Panc1 (cell line): ENCODE data around the gene JAZF1. TPM values are rescaled to one million over a fixed set of nuclear protein-coding genes. Genes with fewer than 3 reads are reported as not detected.

Experiments
- ATAC-seq: fragments of 200-7000 bp; cut with Tn5 transposase; 2 replicates; pipeline ENCODE4 v1.9.1; 2020; ENCODE audit warnings: mild to moderate bottlenecking, moderate library complexity
- BruUV-seq: library from RNA; stranded (reverse); fragments of 400-500 nt; replicated peaks from 2 replicates; lab custom pipeline; 2021; lab: Mats Ljungman, UMichigan
- CTCF ChIA-PET: fragments of 300-600 bp; sonication (Branson Sonifier 250); formaldehyde crosslinking; loops from one replicate; lab custom pipeline; 2022; ENCODE audit warnings: antibody characterized with exemption; lab: Charles Lee
- POLR2A ChIA-PET: fragments of 300-600 bp; sonication (Branson Sonifier 250); formaldehyde crosslinking; loops from one replicate; lab custom pipeline; 2022; ENCODE audit warnings: antibody characterized with exemption; lab: Charles Lee
- DNase-seq: peaks from one replicate; pipeline ENCODE4 v3.0.0-alpha.2; 2010; ENCODE audit warnings: low read depth, low spot score
- H3K27ac ChIP-seq: 2 replicates; pipeline ENCODE4 v1.5.1; 2011; ENCODE audit warnings: mild to moderate bottlenecking, low read length, inconsistent platforms
- H3K27me3 ChIP-seq: fragments of 200-500 bp; sonication (Bioruptor generic); 2 replicates; pipeline ENCODE4 v1.6.0; 2014; ENCODE audit warnings: low read length, inconsistent platforms; ENCODE audit not compliant: control insufficient read depth, insufficient read depth
- H3K36me3 ChIP-seq: fragments of 200-500 bp; sonication (Bioruptor generic); 2 replicates; pipeline ENCODE4 v1.5.1; 2014; ENCODE audit warnings: inconsistent platforms, mild to moderate bottlenecking, low read length, moderate library complexity; ENCODE audit not compliant: control insufficient read depth, insufficient read depth
- H3K4me1 ChIP-seq: 2 replicates; pipeline ENCODE4 v1.5.1; 2011; ENCODE audit warnings: inconsistent platforms, mild to moderate bottlenecking, low read length, moderate library complexity; ENCODE audit not compliant: control insufficient read depth, insufficient read depth
- H3K4me3 ChIP-seq, 2 experiments: 2 replicates each; pipeline ENCODE4 v1.5.1; 2011 to 2012; ENCODE audit warnings: low read depth in 2 of 2, low read length in 2 of 2, mild to moderate bottlenecking in 2 of 2, inconsistent platforms in 1 of 2, moderate library complexity in 1 of 2
- H3K9me3 ChIP-seq: fragments of 200-500 bp; sonication (Bioruptor generic); 2 replicates; pipeline ENCODE4 v1.5.1; 2014; ENCODE audit warnings: low read depth, mild to moderate bottlenecking, inconsistent platforms, low read length, moderate library complexity; ENCODE audit not compliant: control insufficient read depth, insufficient read depth
- CTCF ChIP-seq: fragments of 450-650 bp; IDR thresholded peaks from 2 replicates; pipeline ENCODE4 v1.5.1; 2017; ENCODE audit warnings: mild to moderate bottlenecking
- POLR2AphosphoS5 ChIP-seq: IDR thresholded peaks from 2 replicates; pipeline ENCODE4 v1.6.1; 2012; ENCODE audit warnings: mild to moderate bottlenecking, low read depth, low read length, moderate library complexity
- REST ChIP-seq, 2 experiments: IDR thresholded peaks; 2 replicates each; pipeline ENCODE4 v1.6.1; 2011 to 2012; ENCODE audit warnings: low read depth in 2 of 2, control low read depth in 1 of 2, low read length in 1 of 2, mild to moderate bottlenecking in 1 of 2, moderate library complexity in 1 of 2; ENCODE audit not compliant: insufficient read depth in 1 of 2
- SIN3A ChIP-seq: IDR thresholded peaks from 2 replicates; pipeline ENCODE4 v1.6.1; 2012; ENCODE audit warnings: low read depth, mild to moderate bottlenecking, low read length, moderate library complexity, borderline replicate concordance; ENCODE audit not compliant: insufficient read depth
- TCF7L2 ChIP-seq: IDR thresholded peaks from 2 replicates; pipeline ENCODE4 v1.6.1; 2011; ENCODE audit warnings: mild to moderate bottlenecking, low read depth, low read length, inconsistent platforms
- in situ Hi-C: cut with HindIII; loops from 2 replicates; pipeline ENCODE4 v1.10.0; 2016; ENCODE audit warnings: low sequenced_read_pairs, low pct_unique_long_range_greater_than_20kb
- intact Hi-C: fragments of 100-400 bp; cut with micrococcal nuclease; formaldehyde crosslinking; loops from one replicate; pipeline ENCODE4 v1.10.0; 2022; ENCODE audit not compliant: unreplicated experiment
- total RNA-seq: library from RNA; stranded (reverse); gene quantifications from one replicate; pipeline ENCODE4 v1.2.1, GENCODE V29; 2021; ENCODE audit not compliant: unreplicated experiment

Gene JAZF1
- total RNA-seq, 1 experiment from 2014 or later: 8.8 TPM

- Histone ChIP-seq H3K27ac (no peak overlapping the region), H3K9me3 (no peaks in the 10 kb centered on the region), H3K27me3 (no peaks in the 10 kb centered on the region), H3K36me3 (no peaks in the 10 kb centered on the region), H3K4me1 (0 out of 2 replicates have a peak, but pooled peaks cover 3% of the 10 kb centered on the region), H3K4me3 (no peak overlapping the region)
- no TSS peak for BruUV-seq
- in situ Hi-C loops: no loop called here
- intact Hi-C loops: no loop called here
- DNase-seq: no peak
- ChIA-PET POLR2A (no interaction called here), CTCF (no interaction called here)
- no peak for ATAC-seq
- TF ChIP-seq SIN3A (no peak), POLR2AphosphoS5 (no peak), TCF7L2 (no peak), CTCF (no peak), REST (IDR thresholded peaks at IDR 0.05; ENCODE audit: insufficient read depth in 1 of 2, low read depth in 2 of 2, low read length in 1 of 2) (no peak)
Observed at GRCh38 chr7:27914409-27914808, 266.2 kb downstream of the JAZF1 start.

GRCh38 chr7:27912751-27913150 lies 267.8 kb downstream of the JAZF1 start:
- Histone ChIP-seq H3K4me1 (0 out of 2 replicates have a peak, but pooled peaks cover 1% of the 10 kb centered on the region), H3K36me3 (no peaks in the 10 kb centered on the region), H3K27ac (no peak overlapping the region), H3K27me3 (no peaks in the 10 kb centered on the region), H3K9me3 (no peaks in the 10 kb centered on the region), H3K4me3 (no peak overlapping the region)
- in situ Hi-C loops: no loop called here
- TF ChIP-seq SIN3A (no peak), TCF7L2 (no peak), CTCF (no peak), POLR2AphosphoS5 (no peak), REST (IDR thresholded peaks at IDR 0.05; ENCODE audit: insufficient read depth in 1 of 2, low read depth in 2 of 2, low read length in 1 of 2) (no peak)
- POLR2A ChIA-PET: interaction anchor here (0.6 kb wide), 1 partner anchor 418 kb away, joined by 3 read pairs; no protein-coding TSS in a partner anchor
- no peak for DNase-seq
- no TSS peak for BruUV-seq
- ATAC-seq: no peak
- intact Hi-C loops: no loop called here
- CTCF ChIA-PET: no interaction called here
